HG03196 (cell line): ENCODE measurements around the gene SSR2.
A peak's percentile ranks its signal among the peaks of the same experiment; 100 is the strongest.
"Not testable (repeated sequence)": the region's sequence is repeated elsewhere in the genome, so short reads cannot be mapped to it uniquely, and the experiment has no call there.

Experiments used
- ATAC-seq: cut with Tn5 transposase; IDR thresholded peaks from one replicate; pipeline ENCODE4 v1.9.1; 2021; ENCODE audit not compliant: unreplicated experiment

SSR2 gene

DNA sequence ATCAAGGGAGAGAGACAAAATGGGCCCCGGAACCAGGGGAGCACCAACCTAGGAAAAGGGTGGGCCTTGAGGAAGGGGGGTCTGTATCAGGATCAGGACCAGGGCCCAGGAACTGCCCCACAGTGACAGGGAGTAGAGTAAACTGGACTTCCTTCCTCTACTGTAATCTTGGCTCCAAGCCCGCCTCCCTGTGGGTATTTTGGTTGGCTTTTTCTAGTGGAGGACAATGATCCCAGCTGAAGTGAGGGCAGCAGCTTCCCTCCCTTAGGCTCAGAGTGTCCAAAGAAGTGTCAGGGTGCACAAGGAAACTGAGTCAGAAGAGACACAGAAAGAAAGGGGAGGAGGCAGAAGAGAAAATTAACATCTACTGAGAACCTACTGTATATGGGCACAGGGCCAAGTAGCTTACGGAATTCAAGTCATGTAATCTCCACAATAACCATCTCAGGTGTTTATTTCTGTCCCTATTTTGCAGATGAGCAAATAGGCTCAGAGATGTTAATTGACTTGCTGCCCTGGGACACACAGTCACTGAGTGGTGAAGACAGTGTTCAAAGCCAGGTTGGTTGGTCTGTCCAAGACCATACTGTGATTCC lies 28.0 kb upstream of the SSR2 start:
- no peak for ATAC-seq

DNA sequence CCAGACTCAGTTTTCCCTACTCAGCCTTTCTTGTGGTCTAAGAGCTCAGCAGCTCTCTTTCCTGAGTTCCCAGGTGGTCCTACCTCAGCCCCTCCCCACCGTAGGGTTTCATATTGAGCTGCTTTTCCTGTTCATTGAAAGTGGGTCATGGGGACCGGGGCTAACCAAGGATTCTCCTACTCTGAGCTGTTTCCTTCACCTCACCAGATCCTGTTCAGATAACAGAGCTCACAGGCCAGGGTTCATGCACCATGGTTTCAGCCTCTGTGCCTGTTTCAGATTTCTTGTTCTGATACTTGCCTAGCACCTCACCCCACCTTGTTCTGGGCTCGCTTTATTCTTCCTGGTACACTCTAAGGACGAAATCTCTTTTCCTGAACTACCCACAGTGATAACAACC lies 24.3 kb upstream of the SSR2 start:
- ATAC-seq = no peak

DNA sequence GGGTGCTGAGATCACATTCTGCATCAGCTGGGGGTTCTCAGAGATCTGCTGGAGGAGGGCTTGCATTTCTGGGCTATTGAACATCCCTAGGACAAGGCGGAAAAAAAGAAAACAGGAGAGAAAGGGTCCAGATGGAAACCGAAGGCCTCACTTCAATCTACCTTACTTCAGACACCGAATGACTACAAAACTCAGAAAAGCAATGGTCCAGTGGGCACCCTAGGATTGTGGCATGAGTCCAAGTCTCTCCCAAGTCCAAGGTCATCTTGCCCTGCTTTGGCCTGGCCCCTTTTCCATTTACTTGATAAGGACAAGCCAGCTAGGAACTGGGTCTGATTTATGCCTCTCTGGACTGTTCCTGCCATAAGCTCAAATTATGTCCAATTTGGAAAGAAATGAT lies 22.1 kb upstream of the SSR2 start:
- ATAC-seq = no peak

DNA sequence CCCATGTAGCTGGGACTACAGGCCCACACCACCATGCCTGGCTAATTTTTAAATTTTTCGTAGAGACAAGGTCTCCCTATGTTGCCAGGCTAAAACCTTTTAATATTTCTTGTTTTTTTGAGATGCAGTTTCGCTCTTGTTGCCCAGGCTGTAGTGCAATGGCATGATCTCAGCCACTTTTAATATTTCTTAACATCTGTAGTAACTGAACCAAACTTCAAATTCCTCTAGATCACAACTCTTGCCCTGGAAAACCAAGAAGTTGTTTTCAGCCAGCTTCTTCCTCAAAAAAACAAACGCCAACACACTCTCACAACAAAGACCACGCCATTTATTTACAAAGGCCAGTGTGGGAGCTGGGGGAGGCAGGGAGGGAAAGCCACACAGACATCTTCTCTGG lies 14.2 kb upstream of the SSR2 start:
- not testable (repeated sequence) for ATAC-seq

DNA sequence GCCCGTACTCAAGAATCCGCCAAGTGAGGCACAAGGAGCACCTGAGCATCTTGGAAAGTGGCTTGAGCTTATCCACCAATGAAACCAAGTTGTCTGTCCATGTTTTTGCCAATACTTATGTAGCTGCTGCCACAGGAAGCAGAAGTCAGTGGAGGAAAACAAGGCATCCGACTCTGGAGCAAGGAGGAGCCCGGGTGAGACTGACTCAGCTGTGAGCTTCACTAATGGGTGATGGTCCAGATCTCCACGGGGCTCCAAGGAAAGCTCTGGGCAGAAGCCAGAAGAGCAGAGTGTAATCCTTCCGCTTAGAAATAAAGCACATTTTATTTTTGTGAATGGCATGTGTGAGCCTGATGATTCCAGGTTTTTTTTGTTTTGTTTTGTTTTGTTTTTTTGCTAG lies 12.3 kb upstream of the SSR2 start:
- ATAC-seq = no peak

DNA sequence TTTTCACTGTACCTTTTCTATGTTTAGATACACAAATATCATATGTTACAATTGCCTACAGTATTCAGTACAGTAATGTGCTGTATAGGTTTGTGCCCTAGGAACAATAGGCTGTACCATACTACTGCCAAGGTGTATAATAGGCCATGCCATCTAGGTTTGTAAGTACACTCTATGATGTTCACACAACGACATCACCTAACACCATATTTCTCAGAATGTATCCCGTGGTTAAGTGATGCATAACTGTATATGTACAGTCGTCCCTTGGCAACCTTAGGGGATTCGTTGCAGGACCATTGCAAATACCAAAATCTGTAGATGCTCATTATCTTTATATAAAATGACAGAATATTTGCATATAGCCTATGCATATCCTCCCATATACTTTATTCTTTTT lies 5.8 kb upstream of the SSR2 start:
- ATAC-seq = no peak

DNA sequence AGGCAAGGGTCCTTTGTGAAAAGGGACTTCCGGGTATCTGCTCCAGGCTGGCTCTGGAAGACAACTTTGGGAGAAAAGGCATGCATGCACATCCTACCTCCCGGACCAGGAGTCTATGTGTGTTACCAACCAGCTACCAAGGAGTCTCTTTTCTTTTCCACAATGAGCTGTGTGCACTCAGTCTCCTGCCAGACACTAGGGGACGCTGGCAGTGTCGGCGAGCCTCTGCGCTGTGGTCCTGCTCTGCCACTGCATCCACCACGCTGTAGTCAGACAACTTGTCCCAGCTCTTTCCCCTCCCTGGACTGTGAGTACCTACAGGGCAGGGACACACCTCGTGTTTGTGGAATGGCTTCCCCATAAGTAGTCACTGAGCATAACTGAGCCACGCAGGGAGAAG lies 5.1 kb upstream of the SSR2 start:
- no peak for ATAC-seq

DNA sequence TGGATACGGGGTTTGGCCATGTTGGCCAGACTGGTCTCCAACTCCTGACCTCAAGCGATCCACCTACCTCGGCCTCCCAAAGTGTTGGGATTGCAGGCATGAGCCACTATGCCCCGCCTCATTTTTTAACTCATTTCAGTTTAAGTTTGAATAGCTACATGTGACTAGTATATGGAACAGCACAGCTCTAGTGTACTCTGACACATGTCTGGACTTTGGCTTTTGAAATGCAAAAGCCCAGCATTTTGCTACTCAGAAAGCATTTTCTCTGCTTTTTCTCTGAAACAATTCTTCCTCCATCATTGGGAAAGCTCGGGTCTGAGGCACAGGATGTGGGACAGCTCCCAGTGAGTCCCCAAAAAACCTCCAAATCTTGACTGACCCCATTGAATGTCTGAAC lies 4.0 kb upstream of the SSR2 start:
- no peak for ATAC-seq

DNA sequence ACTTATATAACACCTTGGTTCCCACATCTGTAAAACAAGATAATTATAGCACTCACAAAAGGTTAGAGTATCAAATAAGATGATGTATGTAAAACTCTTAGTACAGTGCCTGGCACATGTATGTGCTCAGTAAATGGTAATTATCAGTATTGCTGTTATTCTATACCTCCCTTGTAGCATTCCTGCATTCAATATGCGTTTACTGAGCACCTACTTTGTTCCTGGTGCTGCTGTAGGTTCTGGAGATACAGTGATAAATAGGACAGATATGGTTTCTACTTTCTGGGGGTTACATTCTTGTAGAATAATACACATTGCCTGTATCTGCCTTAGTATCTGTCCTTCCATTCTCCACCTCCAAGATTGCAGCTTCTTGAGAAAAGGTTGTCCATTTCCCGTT lies 1.2 kb upstream of the SSR2 start:
- no peak for ATAC-seq

DNA sequence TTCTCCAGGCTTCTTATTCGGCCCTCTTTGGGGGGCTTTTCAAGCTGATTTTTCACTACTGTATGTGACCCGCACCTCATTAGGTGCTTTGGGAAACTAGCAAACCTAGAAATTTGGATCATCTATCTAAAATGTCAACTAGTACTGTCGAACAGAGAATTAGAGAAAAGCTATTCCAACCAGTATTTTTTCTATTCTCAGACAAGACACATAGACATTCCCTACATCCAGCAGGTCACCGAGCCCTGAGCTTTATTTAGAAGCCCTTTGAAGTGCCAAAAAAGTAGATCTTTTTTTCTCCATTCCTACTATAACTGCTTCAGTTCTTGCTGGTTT lies 310 bp upstream of the SSR2 start:
- ATAC-seq = no peak

DNA sequence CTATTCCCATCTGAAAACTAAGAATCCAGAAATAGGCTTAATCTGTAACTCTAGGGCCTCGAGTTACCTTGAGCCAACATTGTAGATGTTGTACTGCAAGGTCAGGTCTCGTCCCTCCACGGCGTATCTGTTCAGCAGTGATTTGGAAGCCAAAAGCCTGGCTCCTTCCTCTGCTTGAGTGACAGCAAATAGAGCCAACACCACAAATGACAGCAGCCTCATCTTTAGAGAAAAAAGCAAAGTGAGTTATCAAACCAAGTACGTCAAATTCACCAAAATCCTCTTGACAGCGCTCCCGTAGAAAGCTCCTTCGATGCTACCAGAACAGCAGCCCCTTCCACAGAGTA lies 832 bp downstream of the SSR2 start:
- no peak for ATAC-seq

DNA sequence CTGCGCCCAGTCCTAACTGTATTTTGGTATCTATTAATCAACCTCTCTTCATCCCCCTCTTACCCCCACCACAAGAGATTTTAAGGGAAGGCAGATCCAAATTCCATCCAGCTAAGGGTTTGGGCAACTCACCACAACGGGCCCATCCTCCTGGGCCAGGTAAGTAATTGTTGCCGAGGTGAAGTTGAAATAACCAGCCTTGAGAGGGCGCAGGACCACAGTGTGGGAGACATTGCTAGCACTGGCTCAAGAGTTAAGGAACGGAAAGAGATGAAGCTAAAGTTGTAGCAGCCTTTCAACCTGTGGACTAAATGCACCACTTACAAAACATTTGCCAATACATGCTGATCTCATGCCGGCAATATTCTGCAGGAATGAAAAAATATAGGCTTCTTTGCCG lies 5.9 kb downstream of the SSR2 start:
- ATAC-seq = no peak

DNA sequence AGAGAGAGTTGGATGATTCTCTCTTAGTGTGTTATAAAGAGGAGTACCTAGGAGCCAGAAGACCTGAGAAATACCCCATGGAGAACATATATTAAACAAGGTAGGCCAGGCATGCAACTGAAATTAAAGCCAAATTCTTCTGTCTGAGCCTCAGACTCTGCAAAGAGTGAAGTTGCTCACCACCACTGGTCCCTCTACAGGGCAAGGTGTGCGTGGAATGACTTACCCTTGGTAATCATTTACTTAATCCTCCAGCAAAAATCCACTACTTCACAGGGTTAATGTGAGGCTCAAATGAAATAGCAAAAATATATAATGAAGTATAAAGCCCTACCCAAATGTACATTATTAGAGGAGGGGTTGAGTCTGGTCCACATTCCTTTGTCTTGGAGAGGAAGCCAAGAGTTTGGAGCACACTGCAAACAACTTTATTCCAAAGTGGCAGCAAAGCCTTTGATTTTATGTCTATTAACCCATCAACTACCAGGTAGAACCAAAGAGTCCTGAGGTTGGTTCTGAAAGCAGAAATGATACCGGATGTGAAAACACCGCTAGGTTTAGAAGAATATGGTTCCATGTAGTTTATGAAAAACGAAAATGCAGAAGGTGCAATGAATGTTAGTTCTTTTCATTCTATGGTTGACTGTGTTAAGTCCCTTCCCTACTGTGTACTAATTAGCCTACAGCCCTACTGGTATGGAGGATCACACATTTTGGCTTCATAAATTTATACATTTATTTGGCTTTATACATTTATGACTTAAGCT lies 8.5 kb downstream of the SSR2 start:
- ATAC-seq = peak; percentile 76

DNA sequence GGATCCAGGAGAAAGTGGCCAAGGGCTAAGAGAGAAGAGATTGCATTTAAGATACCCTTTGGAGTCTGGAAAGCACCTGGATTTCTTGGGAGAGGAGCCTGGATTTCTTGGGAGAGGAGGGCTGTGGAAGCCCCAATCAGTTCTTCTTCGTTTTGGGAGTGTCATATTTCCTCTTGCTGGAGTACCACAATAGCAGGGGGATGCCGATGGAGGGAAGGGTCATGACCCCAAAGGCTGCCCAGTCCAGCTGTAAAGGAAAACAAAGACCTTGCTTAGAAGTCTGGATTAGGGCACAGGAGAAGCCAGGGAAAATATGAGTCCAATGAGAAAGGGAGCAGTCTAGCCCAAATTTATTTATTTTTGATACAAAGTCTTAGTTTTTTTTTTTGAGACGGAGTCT lies 11.3 kb downstream of the SSR2 start:
- ATAC-seq = no peak

DNA sequence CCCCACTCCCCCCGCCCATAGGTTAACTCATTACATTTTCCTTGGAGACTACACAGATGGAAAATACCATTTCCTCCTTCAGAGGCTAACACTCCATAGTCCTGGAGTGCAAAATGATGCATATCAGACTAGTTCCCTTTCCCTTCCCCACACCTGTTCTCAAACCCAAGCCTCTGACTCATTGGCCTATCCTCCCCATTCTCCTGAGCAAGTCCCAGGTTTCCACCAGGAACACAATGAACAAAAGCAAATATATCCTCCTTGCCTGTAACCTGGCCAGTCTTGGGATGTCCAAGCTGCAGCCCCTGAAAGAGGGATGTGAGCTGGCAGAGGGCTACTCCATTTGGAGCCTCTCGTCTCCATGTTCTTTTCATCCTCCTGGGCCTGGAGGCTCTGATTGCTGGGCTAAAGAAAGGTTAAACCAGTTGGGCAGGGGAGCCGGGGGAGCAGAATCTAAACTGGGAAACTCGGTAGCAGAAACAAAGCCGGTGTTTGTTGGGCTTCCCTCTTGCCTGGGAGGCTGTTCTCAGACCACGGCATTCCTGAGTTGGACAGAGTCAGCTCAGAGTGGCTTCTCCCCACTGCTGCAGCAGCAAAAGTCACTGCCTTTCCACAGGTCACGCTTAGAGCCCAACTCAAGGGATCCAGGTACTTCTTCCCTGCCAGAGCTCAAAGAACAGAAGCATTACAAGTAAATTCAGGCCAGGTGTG lies 13.9 kb downstream of the SSR2 start:
- no peak for ATAC-seq

DNA sequence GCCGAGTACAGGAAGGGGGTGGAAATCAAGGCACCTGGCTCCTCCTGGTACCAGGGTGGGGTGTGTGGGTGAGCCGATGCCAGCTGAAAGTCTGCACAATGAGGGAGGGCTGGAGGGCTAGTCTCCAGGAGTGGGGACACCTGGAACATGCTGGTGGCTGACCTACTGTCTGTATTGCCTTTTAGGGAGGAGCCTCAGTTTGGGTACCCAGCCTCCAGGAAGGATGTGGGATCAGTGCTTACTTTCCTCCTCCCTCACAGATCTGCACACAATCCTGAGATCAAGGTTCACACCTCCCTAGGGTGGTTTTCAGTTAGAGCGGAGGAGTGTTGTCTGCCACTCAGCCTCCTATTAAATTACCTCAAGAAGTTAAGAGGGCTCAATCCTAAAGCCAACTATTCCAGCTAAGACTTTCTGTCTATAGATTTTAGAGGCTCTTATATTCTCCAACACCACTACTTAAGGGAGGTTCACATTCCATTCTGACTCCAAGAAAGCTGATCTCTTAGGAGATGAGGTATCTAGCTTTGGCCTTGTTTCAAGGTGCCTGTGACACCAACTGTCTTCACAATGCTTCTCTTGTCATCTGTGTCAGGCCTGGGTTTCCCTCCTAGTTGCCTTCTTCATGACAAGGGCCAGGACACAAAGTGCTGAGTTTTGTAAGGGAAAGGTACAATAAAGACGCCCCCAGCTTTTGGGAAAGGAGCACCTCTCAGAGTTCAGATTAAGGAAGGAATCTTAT lies 15.7 kb downstream of the SSR2 start:
- no peak for ATAC-seq

DNA sequence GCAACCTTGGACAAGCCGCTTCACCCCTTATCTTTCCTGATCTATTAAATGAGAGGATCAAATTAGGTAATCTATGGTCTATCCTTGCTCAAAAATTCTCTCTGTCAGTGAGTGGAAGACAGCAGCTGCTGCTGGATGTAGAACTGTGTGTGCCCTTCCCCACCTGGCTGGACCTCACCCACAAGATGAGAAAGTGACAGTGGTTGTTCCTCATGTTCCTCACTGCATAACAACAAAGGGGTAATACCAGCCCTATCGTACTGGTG lies 16.9 kb downstream of the SSR2 start:
- ATAC-seq = no peak

DNA sequence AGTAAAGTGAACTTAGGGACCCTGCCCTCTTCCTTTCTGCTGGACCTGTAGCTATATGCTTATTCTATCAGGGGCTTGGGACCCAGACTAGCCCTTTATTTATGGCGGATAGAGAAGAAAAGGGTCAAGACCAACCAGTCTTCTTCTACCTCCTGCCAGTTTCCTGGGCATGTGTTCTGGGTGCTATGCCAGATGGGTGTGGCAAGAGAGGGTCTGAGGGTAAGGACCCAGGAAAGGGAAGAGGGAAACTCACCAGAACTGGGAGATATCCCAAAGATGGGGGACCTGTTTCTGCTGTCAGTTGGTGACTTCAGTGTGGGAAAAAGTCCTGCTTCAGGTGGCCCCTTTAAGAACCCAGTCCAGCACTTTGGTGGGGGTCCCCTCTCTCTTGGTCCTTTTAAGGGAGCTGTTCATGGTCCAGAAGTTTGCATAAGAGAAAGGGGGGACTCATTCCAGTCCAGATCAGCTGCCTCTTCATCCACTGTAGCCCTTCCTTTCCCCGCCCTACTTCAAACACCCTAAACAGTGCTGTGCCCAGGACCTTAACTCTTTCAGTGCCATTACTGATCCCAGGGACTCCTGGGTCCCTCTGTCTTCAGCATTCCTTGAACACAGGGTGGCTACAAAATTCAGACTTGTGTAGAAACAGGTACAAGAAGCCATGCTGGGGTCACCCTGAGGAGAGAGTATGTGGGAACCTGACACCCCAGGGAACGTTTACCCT lies 18.4 kb downstream of the SSR2 start:
- no peak for ATAC-seq

DNA sequence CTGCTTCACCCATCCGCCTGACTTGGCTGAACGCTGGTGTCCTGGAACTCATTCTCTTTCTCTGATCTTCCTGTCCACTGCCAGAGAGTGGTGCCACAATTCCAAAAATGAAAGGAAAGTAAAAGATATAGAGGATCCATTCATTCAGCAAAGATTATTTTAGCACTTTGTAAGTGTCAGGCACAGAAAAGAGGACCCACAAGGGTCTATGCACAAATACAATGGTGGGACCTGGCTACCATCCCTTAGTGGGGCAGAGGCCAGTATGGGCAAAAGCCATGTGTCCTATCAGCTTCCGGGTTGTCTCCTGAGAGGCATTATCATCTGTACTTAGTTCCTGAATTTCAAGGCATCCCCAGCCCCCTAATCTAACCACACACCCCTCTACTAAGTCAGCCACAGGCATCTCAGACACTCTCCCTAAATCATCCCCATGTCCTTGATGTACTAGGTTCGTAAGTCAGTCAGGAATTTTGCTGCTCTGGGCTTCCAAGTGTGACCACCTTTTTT lies 19.0 kb downstream of the SSR2 start:
- no peak for ATAC-seq

DNA sequence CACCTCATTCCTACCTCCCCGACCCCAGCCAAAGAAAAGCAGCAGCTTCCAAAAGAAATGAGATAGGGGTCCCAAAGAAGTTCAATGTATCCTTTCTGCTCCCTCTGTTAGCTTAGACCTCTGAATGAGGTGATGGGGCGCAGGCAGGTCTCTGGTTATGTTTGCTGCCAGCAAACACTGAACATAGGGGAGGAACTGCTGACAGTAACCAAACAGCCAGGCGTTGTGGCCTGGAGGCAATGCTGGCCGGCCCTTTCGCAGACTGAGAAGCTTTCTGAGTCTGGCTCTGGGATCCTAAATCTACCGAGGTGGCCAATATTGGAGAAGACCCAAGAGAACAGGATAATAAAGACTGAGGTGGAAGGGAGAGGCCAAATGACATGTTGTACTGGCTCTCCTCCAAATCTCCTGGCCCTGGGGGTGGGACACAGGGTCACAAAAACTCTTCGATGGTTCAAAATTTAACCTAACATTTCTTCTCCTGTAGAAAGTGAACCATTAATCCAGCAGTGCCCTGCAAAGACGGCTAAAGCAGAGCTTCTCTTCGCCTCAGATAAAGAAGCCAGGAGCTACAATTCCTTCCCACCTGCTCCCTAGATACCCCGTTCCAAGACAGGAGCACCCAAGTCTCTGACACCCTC lies 19.6 kb downstream of the SSR2 start:
- no peak for ATAC-seq

DNA sequence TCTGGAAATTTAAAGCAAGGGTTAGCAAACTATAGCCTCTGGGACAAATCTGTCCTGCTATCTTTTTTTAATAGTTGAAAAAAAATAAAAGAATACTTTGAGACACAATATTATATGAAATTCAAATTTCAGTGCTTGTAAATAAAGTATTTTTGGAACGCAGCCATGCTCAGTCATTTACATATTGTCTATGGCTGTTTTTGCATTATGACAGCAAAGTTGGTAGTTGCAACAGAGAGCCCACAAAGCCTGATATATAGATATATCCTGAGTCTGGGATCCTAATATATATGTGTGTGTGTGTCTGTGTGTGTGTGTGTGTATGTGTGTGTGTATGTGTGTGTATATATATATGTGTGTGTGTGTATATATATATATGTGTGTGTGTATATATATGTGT lies 20.8 kb downstream of the SSR2 start:
- ATAC-seq = no peak
